Activated T-helper 1 cell treated with anti-CD3 and anti-CD28 coated beads, Interleukin-2, amount 50 U/mL, for 16 hours (primary cell): Measurements from ENCODE around the gene SEPTIN1.
"Not testable (repeated sequence)": the region's sequence is repeated elsewhere in the genome, so short reads cannot be mapped to it uniquely, and the experiment has no call there.

Source experiments
- DNase-seq, 2 donors: peaks; one replicate each; pipeline ENCODE4 v3.0.0-alpha.2; 2020; ENCODE audit warnings: low read depth in 1 of 2, low spot score in 1 of 2

Gene SEPTIN1

GRCh38 chr16:30401768-30402425 is 19.5 kb upstream of the SEPTIN1 start:
- DNase-seq, result no peak

- DNase-seq, result no peak
Observed at GRCh38 chr16:30399435-30400186, 17.2 kb upstream of the SEPTIN1 start.

GRCh38 chr16:30398661-30399434 is 16.5 kb upstream of the SEPTIN1 start:
- no peak for DNase-seq

GRCh38 chr16:30397776-30398660 is 15.7 kb upstream of the SEPTIN1 start:
- no peak for DNase-seq

GRCh38 chr16:30397056-30397455 is 14.7 kb upstream of the SEPTIN1 start:
- DNase-seq, result no peak

- not testable (repeated sequence) for DNase-seq
Observed at GRCh38 chr16:30396627-30397026, 14.3 kb upstream of the SEPTIN1 start.

GRCh38 chr16:30395992-30396585 is 13.7 kb upstream of the SEPTIN1 start:
- DNase-seq, result no peak

GRCh38 chr16:30395155-30395991 is 13.0 kb upstream of the SEPTIN1 start, which contains the start of gene ZNF48:
Gene ZNF48 (plus strand): TSS chr16:30395420. CDS start chr16:30395795, 375 bp downstream.
- DNase-seq, result peak in 1 of 2 donors; percentile 51

GRCh38 chr16:30394592-30395154 is 12.3 kb upstream of the SEPTIN1 start:
- DNase-seq, result no peak

GRCh38 chr16:30383521-30383920 is 1.2 kb upstream of the SEPTIN1 start:
- DNase-seq, result no peak

GRCh38 chr16:30381291-30382041 is 895 bp downstream of the SEPTIN1 start:
- DNase-seq, result no peak

GRCh38 chr16:30380803-30381208 is 1.6 kb downstream of the SEPTIN1 start:
- no peak for DNase-seq

GRCh38 chr16:30380072-30380802 is 2.1 kb downstream of the SEPTIN1 start:
- no peak for DNase-seq

- DNase-seq, result no peak
Observed at GRCh38 chr16:30379158-30379783, 3.1 kb downstream of the SEPTIN1 start.

GRCh38 chr16:30378236-30379157 is 3.9 kb downstream of the SEPTIN1 start:
- DNase-seq, result peak; percentile 99 to 100

- DNase-seq, result peak; percentile 78 to 79
Observed at GRCh38 chr16:30377812-30378235, 4.5 kb downstream of the SEPTIN1 start.
